Loucy (cell line): ENCODE data around the gene MFN2.

Experiments
- H2AFZ ChIP-seq: fragments of 200-600 bp; sonication (generic); 2 replicates; pipeline ENCODE4 v1.6.0; 2016; ENCODE audit warnings: antibody characterized with exemption, mild to moderate bottlenecking, low read length, moderate library complexity
- H3F3A ChIP-seq: fragments of 200-600 bp; 2 replicates; pipeline ENCODE4 v1.6.0; 2016; ENCODE audit warnings: antibody characterized with exemption, low read depth, mild to moderate bottlenecking
- H3K27me3 ChIP-seq: fragments of 200-600 bp; sonication (generic); 2 replicates; pipeline ENCODE4 v1.6.1; 2014; ENCODE audit warnings: low read length, mild to moderate bottlenecking; ENCODE audit not compliant: insufficient read depth, poor library complexity, severe bottlenecking
- H3K36me3 ChIP-seq: fragments of 200-600 bp; sonication (generic); 2 replicates; pipeline ENCODE4 v1.6.1; 2016; ENCODE audit warnings: low read length; ENCODE audit not compliant: insufficient read depth
- H3K4me1 ChIP-seq: fragments of 200-600 bp; sonication (generic); 2 replicates; pipeline ENCODE4 v1.5.1; 2014; ENCODE audit warnings: low read length, mild to moderate bottlenecking; ENCODE audit not compliant: insufficient read depth, poor library complexity, severe bottlenecking
- H3K4me2 ChIP-seq: fragments of 200-600 bp; sonication (generic); 2 replicates; pipeline ENCODE4 v1.6.0; 2014; ENCODE audit warnings: antibody characterized with exemption, low read length, low read depth, mild to moderate bottlenecking; ENCODE audit not compliant: poor library complexity, severe bottlenecking
- H3K4me3 ChIP-seq: fragments of 200-600 bp; sonication (generic); 2 replicates; pipeline ENCODE4 v1.5.1; 2014; ENCODE audit warnings: low read length, mild to moderate bottlenecking, mixed read lengths; ENCODE audit not compliant: poor library complexity, severe bottlenecking
- H3K79me2 ChIP-seq: fragments of 200-600 bp; sonication (generic); 2 replicates; pipeline ENCODE4 v1.6.1; 2014; ENCODE audit warnings: low read length; ENCODE audit not compliant: insufficient read depth
- H3K9ac ChIP-seq: fragments of 200-600 bp; sonication (generic); 2 replicates; pipeline ENCODE4 v1.6.0; 2014; ENCODE audit warnings: mild to moderate bottlenecking, low read depth, low read length, moderate library complexity; ENCODE audit not compliant: poor library complexity, severe bottlenecking
- H3K9me2 ChIP-seq: fragments of 200-600 bp; sonication (generic); replicated peaks from 2 replicates; pipeline ENCODE4 v1.6.1; 2016; ENCODE audit warnings: low read depth, low read length, mixed read lengths
- H3K9me3 ChIP-seq: fragments of 200-600 bp; sonication (generic); 2 replicates; pipeline ENCODE4 v1.6.1; 2014; ENCODE audit warnings: mild to moderate bottlenecking, antibody characterized with exemption, low read length, low read depth; ENCODE audit not compliant: insufficient read depth
- H4K20me1 ChIP-seq: fragments of 200-600 bp; sonication (generic); 2 replicates; pipeline ENCODE4 v1.6.0; 2014; ENCODE audit warnings: antibody characterized with exemption, low read length, mild to moderate bottlenecking; ENCODE audit not compliant: insufficient read depth, poor library complexity, severe bottlenecking
- CTCF ChIP-seq: fragments of 200-600 bp; sonication (generic); conservative IDR thresholded peaks from 2 replicates; pipeline ENCODE4 v1.5.1; 2014; ENCODE audit warnings: mild to moderate bottlenecking, antibody characterized with exemption, low read length
- EZH2phosphoT487 ChIP-seq: fragments of 200-600 bp; IDR thresholded peaks from 2 replicates; pipeline ENCODE4 v1.6.1; 2018; ENCODE audit warnings: antibody characterized with exemption, mild to moderate bottlenecking, moderate library complexity, borderline replicate concordance

Gene MFN2

GRCh38 chr1:11961230-11961629 is 19.0 kb upstream of the MFN2 start:
- Histone ChIP-seq H2AFZ (no peak overlapping the region), H3K4me2 (no peak overlapping the region), H3K4me3 (no peak overlapping the region), H3K9me3 (no peaks in the 10 kb centered on the region), H3F3A (no peaks in the 10 kb centered on the region), H3K79me2 (no peaks in the 10 kb centered on the region), H3K9ac (no peak overlapping the region), H3K9me2 (no peaks in the 10 kb centered on the region), H3K4me1 (no peaks in the 10 kb centered on the region), H3K36me3 (peaks cover 29% of the 10 kb centered on the region; the same call in 1 of the 2 replicates), H3K27me3 (no peaks in the 10 kb centered on the region), H4K20me1 (no peaks in the 10 kb centered on the region)
- TF ChIP-seq EZH2phosphoT487 (no peak), CTCF (no peak)

GRCh38 chr1:11963622-11964021 is 16.6 kb upstream of the MFN2 start:
- no peaks in the 10 kb centered on the region for H3K9me2 ChIP-seq
- no peaks in the 10 kb centered on the region for H3K9me3 ChIP-seq
- H3K36me3 ChIP-seq, result peaks cover 24% of the 10 kb centered on the region; the same call in 1 of the 2 replicates
- H3K4me3 ChIP-seq, result no peak overlapping the region
- no peak overlapping the region for H3K4me2 ChIP-seq
- H2AFZ ChIP-seq, result no peak overlapping the region
- no peak overlapping the region for H3K9ac ChIP-seq
- no peaks in the 10 kb centered on the region for H3K4me1 ChIP-seq
- H3K79me2 ChIP-seq, result no peaks in the 10 kb centered on the region
- H4K20me1 ChIP-seq, result no peaks in the 10 kb centered on the region
- TF ChIP-seq EZH2phosphoT487 (no peak), CTCF (no peak)
- H3F3A ChIP-seq, result no peaks in the 10 kb centered on the region
- no peaks in the 10 kb centered on the region for H3K27me3 ChIP-seq

GRCh38 chr1:11964656-11965055 is 15.6 kb upstream of the MFN2 start:
- Histone ChIP-seq H3K9me3 (no peaks in the 10 kb centered on the region), H3K36me3 (peaks cover 23% of the 10 kb centered on the region; the same call in 1 of the 2 replicates), H3K4me2 (no peak overlapping the region), H3K4me3 (no peak overlapping the region), H3K9me2 (no peaks in the 10 kb centered on the region), H3F3A (no peaks in the 10 kb centered on the region), H3K9ac (no peak overlapping the region), H2AFZ (no peak overlapping the region), H3K79me2 (no peaks in the 10 kb centered on the region), H3K27me3 (no peaks in the 10 kb centered on the region), H3K4me1 (no peaks in the 10 kb centered on the region), H4K20me1 (no peaks in the 10 kb centered on the region)
- TF ChIP-seq CTCF (no peak), EZH2phosphoT487 (no peak)
